ENCODE measurements around the gene RASA3.

RASA3 gene

GRCh38 chr13:114046431-114046975 is 85.9 kb downstream of the RASA3 start:
- no peak for DNase-seq

- no peak for DNase-seq
Measured at GRCh38 chr13:114045113-114045735, 87.2 kb downstream of the RASA3 start.

- DNase-seq = no peak
Measured at GRCh38 chr13:114044486-114044885, 87.9 kb downstream of the RASA3 start.

GRCh38 chr13:114043421-114044053 is 88.9 kb downstream of the RASA3 start:
- DNase-seq = no peak

GRCh38 chr13:114042066-114042815 is 90.2 kb downstream of the RASA3 start:
- no peak for DNase-seq

- no peak for DNase-seq
Measured at GRCh38 chr13:114041493-114041892, 90.9 kb downstream of the RASA3 start.

GRCh38 chr13:114039471-114040141 is 92.8 kb downstream of the RASA3 start:
- DNase-seq = no peak

GRCh38 chr13:114038900-114039299 is 93.5 kb downstream of the RASA3 start:
- DNase-seq = no peak

- no peak for DNase-seq
Measured at GRCh38 chr13:114038211-114038613, 94.2 kb downstream of the RASA3 start.

- DNase-seq = no peak
Measured at GRCh38 chr13:114037674-114038073, 94.7 kb downstream of the RASA3 start.

GRCh38 chr13:114035583-114036531 is 96.6 kb downstream of the RASA3 start:
- no peak for DNase-seq

- DNase-seq = no peak
Measured at GRCh38 chr13:114035186-114035582, 97.2 kb downstream of the RASA3 start.

GRCh38 chr13:114034481-114034891 is 97.9 kb downstream of the RASA3 start:
- DNase-seq = no peak

- DNase-seq = no peak
Measured at GRCh38 chr13:114033541-114034315, 98.7 kb downstream of the RASA3 start.

- DNase-seq = no peak
Measured at GRCh38 chr13:114032126-114032799, 100.2 kb downstream of the RASA3 start.

GRCh38 chr13:114031631-114032030 is 100.8 kb downstream of the RASA3 start:
- DNase-seq = no peak

GRCh38 chr13:114030666-114031610 is 101.5 kb downstream of the RASA3 start:
- DNase-seq = no peak

- DNase-seq = no peak
Measured at GRCh38 chr13:114029866-114030625, 102.4 kb downstream of the RASA3 start.

GRCh38 chr13:114027826-114028225 is 104.6 kb downstream of the RASA3 start:
- no peak for DNase-seq
